ENCODE results near the gene EMC10.
"Not testable (repeated sequence)": the region's sequence is repeated elsewhere in the genome, so short reads cannot be mapped to it uniquely, and the experiment has no call there.

Gene EMC10

GRCh38 chr19:50513746-50514345, 37.5 kb downstream of the EMC10 start, which contains the start of gene ASPDH:
Gene ASPDH, minus strand, starts transcription at chr19:50513913. Its CDS starts 90 bp downstream, at chr19:50513823.
- DNase-seq (ENCODE audit: low read depth in 2 of 2), result no peak

- no peak for DNase-seq (ENCODE audit: low read depth in 2 of 2)
These were observed 38.2 kb downstream of the EMC10 start for GRCh38 chr19:50514346-50515167.

DNA sequence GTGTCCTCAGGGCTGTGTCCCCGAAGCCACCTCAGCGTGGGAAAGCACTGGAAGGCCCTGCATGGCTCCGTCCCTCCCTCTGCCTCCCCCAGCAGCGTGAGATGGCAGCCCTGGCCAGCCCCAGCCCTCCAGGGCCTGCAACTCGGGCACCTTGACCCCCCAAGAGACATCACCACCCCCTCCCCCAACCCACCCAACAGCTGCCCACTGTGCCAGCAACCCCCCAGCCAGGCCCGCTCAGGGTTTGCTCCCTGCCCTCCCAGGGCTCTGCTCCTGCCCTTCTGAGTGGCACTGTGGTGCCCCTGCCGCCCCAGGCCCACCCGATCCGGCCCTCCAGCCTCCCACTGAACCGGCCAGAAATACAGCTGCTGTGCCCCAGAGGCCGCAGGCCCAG, 38.9 kb downstream of the EMC10 start:
- DNase-seq (ENCODE audit: low read depth in 2 of 2), result no peak

DNA sequence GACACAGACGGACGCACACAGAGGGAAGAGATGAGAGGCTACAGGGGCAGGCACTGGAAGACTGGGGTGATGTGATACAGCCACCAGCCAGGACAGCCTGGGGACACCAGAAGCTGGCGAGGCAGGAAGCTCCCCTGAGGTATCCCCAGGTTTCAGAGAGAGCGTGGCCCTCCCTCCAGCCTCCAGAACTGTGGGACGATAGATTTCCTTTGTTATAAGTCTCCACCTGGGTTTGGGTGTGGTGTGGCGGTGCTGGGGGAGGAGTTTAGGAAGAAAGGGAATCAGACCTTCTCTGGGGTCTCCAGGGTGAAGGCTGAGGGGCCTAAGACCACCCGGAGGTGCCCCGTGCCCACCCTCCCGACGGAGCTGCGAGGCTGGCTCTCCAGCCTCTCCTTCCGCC, 40.1 kb downstream of the EMC10 start:
- DNase-seq (ENCODE audit: low read depth in 2 of 2), result no peak

DNA sequence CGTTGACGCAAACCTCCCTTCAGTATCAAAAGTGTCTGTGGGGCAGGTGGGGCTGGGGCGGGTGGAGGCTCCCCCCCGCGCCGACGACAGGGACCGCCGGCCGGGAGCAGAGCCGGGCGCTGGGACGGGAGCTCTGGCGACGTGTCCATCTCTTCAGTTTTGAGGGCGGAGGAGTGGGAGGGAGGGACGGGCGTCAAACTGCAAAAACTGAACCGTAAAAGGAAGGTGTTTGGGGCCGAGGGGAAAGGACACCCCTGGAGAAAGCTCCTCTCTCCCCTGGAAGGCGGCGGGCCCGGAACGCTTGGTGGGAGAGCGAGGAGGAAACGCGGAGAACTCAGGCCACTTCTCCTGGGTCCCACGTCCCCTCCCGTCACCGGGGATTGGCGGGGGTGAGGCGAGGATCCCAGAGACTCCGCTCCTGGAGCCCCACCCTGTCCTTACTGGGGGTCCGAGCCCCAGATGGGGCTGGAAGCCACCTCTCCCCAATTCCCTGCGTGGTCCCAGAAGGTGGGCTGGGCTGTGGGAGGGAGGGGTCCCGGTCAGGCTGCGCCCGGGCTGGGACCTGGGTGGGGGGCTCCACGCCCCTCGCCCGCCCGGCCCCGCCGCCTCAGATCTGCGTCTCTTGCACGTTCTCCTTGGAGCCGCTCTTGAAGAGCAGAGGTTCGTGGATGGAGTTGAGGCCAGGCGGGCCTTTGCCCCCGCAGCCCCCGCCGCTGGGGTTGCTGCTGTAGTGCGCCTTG, 40.8 kb downstream of the EMC10 start:
- DNase-seq (ENCODE audit: low read depth in 2 of 2), result no peak

DNA sequence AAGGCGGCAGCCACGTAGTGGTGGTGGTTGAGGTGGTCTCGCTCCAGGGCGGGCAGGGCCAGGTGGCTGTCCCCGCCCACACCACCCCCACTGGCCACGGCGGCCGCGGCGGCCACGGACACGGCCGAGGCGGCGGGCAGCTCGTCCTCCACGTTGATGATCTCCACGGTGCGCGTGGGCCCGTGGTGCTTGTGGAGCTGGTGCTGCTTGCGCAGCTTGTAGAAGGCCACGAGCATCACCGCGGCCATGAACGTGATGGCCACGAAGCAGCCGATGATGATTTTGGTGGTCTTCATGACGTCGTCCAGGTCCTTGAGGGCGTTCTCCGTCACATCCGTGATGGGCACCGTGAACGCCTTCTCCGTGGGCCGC, 41.4 kb downstream of the EMC10 start:
- no peak for DNase-seq (ENCODE audit: low read depth in 2 of 2)

DNA sequence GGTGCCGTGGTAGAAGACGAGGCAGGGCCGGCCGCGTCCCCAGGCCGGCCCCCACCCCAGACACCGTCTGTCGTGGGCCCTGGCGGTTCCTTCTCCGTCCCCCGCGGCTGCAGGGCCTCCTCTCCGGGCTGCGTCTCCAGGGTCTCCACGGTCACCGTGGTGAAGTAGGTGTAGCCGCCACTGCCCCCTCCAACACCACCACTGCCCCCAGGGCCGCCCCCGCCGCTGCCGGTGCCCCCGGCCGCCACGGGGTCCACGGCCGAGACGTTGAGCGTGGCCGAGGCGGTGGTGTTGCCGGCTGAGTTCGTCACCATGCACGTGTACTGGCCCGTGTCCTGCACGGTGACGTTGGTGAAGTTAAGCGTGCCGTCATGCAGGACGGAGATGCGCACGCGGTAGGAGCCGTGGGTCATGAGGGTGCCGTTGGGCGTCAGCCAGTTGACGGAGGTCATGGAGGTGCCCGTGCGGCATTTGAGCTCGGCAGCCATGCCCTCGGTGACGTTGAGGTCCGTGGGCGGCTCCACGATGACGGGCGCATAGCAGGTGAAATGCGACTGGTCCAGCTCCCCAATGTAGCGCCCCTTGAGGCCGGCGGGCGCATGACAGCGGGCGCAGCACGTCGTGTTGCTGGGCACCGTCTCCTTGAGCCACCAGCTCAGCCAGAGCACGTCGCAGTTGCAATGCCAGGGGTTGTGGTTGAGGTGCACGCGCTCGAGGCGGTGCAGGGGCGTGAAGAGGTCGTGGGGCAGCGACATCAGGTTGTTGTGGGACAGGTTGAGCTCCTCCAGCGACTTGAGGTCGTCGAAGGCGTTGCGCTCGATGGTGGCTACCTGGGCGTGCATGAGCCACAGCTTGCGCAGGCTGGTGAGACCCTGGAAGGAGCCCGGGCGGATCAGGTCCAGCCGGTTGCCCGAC, 42.0 kb downstream of the EMC10 start:
- DNase-seq (ENCODE audit: low read depth in 2 of 2), result no peak

DNA sequence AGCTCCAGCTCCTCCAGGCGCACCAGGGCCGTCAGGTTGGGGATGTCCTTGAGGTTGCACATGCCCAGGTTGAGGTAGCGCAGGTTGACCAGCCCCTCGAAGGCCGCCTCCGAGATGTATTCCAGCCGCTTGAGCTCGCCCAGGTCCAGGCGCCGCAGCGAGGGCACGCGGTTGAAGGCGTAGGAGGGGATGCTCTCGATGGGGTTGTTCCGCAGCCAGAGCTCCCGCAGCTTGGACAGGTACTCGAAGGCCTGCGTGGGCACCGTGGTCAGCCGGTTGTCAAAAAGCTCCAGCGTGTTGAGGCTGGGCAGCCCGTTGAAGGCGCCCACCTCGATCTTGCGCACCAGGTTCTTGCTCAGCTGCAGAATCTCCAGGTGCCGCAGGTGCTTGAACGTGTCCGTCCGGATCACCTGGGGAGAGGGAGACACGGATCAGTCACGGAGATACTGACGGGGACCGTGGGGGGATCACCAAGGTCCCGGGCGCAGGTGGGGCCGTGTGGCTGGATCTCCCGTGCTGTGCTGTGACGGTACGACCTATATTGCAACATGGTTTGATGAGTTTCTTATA, 42.8 kb downstream of the EMC10 start:
- DNase-seq (ENCODE audit: low read depth in 2 of 2), result no peak

DNA sequence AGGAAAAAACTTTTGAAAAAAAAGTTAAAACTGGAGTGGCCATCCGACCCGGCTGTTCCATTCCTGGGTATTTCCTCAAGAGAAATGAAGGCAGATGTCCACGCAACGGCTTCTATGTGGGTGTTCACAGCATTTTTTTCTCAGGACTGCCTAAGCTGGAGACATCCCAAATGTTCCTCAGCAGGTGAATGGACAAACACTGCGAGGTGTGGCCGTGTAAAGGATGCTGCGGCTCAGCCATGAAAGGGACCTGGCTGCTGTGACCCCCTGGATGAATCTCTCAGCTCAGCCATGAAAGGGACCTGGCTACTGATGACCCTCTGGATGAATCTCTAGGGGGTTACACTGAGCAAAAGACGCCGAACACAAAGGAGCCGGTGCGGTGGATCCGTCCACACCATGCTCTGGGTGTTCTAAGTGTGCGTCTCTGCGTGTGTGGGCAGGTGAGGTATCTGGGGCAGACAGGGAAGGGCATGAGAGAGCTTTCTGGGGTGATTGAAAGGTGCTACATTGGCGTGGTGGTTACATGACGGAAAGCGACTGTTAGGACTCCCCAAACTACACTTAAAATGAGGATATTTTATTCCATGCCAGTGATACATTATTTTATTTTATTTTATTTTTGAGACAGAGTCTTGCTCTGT, 44.6 kb downstream of the EMC10 start:
- no peak for DNase-seq (ENCODE audit: low read depth in 2 of 2)

GRCh38 chr19:50522881-50523280, 46.6 kb downstream of the EMC10 start:
- DNase-seq (ENCODE audit: low read depth in 2 of 2), result no peak

GRCh38 chr19:50528052-50528451, 51.7 kb downstream of the EMC10 start:
- DNase-seq (ENCODE audit: low read depth in 2 of 2), result not testable (repeated sequence)

GRCh38 chr19:50531171-50531612, 54.9 kb downstream of the EMC10 start:
- DNase-seq (ENCODE audit: low read depth in 2 of 2), result no peak

- no peak for DNase-seq (ENCODE audit: low read depth in 2 of 2)
These were observed 56.6 kb downstream of the EMC10 start for GRCh38 chr19:50532952-50533351.

GRCh38 chr19:50534478-50534877, 58.2 kb downstream of the EMC10 start:
- DNase-seq (ENCODE audit: low read depth in 2 of 2), result no peak

DNA sequence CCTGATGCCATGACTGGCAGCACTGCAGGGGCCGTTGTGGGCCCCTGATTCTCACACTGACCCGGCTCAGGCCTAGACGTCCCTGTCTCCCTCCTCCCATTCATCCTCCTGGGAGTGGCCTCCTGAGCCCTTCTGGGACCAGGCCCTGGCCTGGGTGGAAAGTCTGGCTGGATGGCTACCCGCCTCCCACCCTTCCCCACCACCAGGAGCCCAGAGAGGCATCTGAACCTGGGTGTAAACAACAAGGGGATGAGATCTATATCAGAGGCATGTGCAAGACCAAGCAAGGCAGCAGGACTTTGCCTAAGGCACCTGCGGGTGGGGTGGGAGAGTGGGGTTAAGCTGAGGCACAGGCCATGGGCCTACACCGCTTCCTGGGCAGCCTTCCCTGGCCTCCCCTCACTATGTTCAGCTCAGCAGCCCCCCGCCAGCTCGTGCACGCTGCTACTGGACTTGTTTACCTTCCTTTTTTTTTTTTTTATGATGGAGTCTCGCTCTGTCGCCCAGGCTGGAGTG, 59.4 kb downstream of the EMC10 start:
- DNase-seq (ENCODE audit: low read depth in 2 of 2), result no peak

DNA sequence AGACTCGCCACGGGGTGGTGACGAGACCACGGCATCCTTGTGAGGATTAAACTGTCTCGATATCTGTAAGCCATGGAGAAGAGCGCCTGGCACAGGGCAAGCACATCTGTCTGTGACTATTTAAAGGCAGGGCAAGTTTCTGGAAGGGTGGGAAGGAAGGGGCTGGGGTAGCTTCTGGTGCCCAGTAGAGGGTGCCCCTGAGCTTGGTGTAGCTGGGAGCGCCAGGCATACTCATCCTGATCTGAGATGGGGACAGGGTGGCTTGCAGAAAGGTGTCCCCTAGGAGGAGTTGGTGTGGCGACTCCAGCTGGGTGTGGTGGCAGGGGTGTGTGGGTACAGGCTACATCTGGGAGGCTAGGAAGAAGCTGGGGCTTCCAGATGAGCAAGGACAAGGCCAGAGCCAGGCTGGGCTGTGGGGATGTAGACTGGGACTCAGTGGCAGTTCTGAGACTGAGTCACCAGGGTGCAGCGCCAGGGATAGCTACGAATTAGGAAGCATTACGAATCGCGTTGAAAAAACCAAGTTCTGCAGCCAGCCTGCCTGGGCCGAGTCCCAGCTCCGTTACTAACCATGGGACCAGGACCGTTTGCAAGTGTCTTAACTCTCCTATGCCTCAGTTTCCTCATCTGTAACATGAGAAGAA, 60.5 kb downstream of the EMC10 start:
- no peak for DNase-seq (ENCODE audit: low read depth in 2 of 2)

- DNase-seq (ENCODE audit: low read depth in 2 of 2), result no peak
These were observed 61.0 kb downstream of the EMC10 start for GRCh38 chr19:50537306-50537685.

DNA sequence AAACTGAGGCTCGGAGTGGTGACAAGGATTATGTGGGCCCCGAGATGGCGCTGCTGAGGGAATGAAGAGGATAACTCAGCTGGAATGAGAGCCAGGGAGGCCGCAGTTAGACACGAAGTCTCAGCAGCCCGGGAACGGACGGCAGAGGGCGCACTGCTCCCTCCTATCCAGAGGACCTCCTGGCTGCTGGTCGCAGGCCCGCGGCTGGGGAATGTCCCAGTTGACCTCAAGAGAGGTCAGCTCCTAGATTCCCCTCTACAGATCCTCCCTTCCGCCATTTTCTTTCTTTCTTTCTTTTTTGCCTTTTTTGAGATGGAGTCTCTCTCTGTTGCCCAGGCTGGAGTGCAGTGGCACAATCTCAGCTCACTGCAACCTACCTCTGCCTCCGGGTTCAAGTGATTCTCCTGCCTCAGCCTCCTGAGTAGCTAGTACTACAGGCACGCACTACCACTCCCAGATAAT, 61.5 kb downstream of the EMC10 start:
- peak in 1 of 2 donors; percentile 46 for DNase-seq (ENCODE audit: low read depth in 2 of 2)
